GM19099 (cell line): ENCODE results near the gene UNC79.

Experiments
- POLR2A ChIP-seq: IDR thresholded peaks from 3 replicates; pipeline ENCODE4 v1.6.1; 2011; ENCODE audit warnings: low read depth; ENCODE audit not compliant: insufficient read length; ENCODE audit errors: extremely low read depth

UNC79 gene

DNA sequence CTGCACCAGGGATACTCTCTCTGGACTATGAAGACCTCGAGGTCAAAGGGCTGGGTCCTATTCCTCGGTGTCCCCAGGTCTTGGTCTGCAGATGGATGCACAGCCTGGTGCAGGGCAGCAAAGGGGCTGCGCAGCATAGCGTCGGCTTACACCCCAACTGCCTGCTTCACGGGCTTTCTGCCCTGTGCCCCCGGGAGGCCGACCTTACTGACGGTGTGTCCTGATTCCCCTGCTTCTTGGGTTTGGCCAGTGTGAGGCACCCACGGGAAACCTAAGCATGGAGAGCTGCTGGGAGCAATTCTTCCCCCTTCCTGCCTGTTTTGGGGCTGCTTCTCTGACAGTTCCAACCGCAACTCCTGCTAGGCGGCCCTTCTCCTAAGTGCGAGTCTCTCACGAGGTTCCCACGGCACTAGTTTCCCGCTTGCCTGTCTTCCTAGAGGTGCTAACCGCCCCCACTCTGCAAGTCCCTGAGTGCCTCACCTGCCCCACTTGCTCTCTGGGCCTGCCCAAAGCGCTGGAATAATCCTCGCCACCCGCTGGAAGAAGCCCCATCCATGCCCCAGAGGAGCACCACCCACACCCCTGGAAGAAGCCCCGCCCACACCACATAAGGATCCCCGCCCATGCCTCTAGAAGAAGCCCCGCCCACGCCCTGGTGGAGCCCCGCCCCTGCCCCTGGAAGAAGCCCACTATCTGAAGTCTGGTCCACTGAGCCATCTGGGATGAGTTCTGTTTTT lies 303.5 kb downstream of the UNC79 start:
- TF ChIP-seq POLR2A, result no peak

DNA sequence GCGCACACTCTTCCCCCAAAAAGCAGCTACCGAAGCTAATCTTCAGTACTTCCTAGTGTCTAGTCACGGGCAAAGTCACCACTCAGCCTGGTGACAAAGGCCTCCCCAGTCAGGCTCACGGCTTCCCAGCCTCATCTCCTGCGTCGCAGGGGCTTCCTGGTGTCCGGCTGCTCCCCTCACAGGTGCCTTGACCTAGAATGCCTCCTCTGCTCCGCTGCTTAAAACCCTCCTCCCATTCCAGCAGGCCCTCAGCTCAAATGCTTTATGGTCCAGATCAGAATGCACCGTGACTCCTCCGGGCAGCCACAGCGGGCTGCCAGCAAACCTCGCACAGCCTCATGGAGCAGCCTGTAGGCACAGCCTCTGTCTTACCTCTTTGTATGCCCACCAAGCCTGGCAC lies 304.5 kb downstream of the UNC79 start:
- TF ChIP-seq POLR2A, result no peak

DNA sequence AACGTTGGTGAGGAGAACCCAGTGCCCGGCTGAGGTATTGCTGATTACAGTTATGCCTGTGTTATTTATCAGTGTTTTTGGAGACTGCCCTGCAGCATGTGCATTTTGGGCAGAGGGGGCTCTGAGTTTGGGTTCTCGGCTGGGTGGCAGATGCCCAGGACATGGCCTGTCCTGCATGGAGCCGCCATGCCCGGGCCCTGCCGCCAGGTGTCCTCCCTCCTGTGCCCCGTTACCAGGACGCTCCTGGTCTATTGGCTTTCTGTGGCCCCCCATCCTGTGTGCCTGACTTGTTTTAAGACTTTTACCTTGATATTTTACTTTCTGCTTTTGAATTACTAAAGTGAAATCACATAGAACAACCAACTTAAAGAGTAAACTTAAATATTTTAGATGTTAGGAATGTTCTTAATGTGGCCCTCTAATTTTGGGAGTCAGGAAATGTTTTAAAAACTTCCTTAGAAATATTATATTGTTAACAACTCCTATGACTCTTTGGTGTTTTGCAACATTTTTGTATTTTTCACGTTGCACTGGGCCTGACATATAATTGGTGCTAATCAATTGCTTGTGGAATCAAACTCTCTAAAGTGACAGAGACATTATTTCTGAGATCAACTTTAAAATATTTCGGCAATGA lies 305.8 kb downstream of the UNC79 start:
- TF ChIP-seq POLR2A, result no peak

DNA sequence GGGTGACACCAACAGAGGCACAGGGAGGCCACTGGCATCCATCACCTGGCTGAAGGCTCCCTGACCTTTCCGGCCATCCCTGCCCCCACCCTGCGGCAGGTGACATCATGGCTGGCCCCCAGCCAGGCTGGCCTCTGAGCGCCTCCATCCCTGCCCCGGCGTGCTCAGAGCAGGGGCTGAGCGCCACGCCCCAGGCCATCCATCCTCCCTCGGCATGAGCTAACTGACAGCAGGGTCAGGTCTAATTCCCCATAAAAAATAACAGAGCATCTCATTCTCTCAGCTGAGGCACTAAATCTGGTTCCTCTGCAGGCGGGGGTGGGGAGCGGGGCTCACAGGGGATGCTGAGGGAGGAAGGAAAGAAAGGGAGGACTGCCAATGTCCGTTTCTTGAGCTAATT lies 306.9 kb downstream of the UNC79 start:
- TF ChIP-seq POLR2A, result no peak

DNA sequence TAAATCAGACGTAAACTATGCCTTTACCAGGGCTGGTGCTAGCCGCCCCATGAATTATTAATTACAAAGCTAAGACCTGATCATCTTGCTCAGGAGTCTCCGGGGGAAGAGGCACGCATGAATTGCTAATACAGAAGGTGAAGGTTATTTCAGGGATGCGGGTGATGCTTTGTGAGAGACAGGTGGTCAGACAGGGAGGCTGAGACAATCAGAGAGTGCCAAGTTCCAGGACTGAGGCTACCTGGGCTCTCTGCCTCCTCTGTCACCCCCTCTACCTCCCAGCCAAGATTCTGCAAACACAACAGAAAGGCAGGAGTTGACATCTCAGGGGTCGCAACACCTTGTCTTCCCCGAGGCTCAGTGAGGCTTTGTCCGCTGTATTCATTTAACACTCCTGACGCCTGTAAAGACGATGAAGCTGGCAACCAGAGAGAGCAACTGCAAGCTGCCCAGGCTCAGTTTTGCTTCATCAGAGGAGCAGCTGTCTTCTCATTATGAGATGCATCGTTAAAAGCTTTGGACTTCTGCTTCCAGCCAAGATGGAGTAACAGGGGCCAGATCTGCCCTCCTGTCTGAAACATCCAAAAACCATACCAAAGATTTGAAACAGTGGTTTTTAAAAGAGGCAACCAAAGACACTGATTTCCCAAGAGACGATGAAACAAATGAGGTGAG lies 311.0 kb downstream of the UNC79 start:
- no peak for TF ChIP-seq POLR2A

DNA sequence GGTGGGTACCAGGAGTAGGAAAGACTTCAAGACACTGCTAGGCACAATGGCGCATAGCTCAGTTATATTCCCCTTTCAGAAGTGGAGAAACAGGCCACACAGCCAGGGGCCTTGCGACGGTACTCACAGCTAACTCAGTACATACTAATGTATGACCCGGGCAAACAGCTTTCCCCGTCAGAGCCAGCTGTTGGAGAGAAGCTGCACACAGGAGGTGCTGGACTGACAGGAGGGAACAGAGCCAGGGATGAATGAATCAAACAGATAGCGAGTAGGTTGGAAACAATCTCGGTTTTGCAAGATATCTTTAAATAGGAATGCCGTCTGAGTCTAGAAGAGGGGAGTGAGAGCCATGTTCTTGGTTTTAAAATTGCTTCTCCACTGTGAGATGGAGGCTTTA lies 312.0 kb downstream of the UNC79 start:
- TF ChIP-seq POLR2A, result no peak

DNA sequence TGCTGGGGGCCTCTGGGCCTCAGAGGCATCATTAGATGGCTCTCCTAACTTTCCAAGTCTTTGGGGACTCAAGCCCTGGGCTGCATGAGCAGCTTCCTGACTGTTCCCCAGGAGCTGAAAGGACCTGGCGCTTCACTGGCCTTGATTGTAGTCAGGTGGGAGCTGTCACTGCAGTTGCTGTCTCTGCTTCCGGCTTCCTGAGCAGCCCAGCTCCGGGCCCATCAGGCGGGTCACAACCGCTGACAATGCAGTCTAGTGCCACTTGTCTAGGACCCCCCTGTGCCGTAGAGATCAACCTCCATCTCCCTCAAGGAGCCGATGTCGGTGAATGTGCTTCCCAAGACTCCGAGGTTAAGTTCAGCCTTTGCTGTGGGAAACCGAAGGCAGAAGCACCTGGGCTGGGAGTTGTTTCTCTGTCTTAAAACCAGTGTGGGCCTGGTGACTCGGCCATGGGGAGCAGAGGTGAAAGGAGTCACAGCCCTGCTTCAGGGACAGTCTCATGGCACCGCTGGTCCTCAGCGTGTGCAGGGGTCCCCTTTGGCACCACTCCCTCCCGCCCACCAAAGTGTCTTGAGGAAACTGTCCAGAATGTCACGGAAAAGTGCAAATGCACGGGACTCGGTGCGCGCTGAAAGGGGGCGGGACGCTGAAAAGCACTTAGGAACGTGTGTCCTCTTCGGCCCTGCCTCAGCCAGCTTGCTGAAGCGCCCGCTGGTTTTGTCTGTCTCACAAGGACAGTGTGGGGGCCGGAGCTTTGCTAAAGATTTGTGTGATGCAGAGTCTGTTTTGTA lies 312.7 kb downstream of the UNC79 start:
- TF ChIP-seq POLR2A, result no peak

DNA sequence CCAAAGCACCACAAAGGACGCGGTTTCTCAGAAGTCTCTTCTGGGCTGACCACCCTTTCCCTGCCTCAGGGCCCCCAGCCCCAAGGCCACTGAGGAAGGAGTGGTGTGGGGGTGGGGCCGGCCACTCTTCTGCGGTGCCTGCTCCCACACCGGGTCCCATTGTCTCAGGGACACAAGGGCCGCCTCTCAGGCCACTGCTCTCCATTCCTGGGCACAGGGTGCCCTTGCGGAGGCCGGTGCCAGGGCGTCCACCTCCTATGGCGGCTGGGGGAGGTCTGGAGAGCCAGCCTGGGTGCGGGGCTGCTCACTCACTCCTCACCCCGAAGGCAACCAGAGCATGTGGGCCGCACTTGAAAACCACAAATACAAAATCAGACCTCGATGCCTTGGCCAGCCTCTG lies 313.4 kb downstream of the UNC79 start:
- no peak for TF ChIP-seq POLR2A

DNA sequence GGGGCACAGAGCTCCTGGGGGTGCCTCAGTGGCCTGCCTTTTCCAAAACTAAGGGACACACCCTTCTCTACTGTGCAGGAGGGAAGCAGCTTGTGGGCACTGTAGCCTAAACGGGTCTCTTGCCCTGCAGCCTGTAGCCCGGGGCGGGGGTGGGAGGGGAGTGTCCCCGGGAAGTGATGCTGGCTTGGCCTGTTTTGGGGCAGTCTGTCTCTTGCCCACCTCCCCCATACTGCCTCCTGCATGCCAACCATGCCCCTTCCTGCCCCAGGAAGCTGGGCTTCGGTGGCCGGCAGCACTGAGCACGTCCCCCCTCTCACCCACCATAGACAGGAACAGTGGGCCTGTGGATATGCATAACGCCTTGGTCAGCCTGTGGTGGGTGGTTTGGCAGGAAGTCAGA lies 314.1 kb downstream of the UNC79 start:
- TF ChIP-seq POLR2A, result no peak

DNA sequence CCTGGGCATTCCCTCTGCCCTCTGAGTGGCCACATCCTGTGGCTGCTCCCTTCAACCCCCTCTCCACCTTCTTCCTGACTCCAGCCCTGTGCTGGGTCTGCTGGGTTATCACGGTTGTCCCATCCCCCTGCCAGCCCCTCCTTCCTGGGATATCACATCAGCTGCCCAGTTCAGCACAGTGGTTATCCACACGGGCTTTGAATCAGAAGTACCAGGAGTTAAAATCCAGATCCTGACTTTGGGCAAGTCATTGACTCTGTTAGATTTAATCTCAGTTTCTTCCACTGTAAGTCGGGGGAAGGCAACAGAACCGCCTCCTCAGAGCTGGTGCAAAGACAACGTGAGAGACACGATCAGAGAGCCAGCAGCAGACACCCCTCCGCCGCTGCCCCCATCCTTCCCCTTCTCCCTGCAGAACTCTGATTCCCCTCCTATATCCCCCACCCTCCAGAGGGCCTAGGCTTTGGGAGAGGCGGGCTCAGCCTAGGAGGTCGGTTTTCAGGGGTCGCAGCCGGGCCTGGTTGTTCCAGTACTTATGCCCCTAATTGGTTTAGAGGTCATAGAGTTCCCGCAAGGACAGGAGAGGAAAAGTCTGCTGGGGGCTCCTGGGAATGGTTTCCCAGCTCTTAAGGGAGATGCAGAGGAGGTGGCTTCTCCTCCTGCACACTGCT lies 315.0 kb downstream of the UNC79 start:
- no peak for TF ChIP-seq POLR2A

DNA sequence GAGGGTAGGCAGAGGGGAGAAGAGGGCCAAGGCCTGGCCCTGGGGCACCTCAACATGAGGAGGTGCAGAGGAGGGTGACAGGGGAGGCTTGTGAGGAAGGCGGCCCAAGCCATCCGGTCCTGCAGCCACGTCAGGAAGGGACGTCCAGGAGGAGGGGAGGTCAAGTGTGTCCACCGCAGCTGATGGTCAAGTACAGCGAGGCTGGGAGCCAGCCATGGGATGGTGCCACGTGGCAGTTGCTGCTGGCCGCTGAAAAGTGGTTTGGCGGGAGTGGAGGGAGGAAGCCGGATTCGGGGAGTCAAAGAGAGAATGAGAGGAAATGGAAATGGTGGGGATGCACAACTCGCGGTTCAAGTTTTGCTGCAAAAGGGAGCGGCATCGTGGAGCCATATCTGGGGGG lies 316.4 kb downstream of the UNC79 start:
- TF ChIP-seq POLR2A, result no peak

DNA sequence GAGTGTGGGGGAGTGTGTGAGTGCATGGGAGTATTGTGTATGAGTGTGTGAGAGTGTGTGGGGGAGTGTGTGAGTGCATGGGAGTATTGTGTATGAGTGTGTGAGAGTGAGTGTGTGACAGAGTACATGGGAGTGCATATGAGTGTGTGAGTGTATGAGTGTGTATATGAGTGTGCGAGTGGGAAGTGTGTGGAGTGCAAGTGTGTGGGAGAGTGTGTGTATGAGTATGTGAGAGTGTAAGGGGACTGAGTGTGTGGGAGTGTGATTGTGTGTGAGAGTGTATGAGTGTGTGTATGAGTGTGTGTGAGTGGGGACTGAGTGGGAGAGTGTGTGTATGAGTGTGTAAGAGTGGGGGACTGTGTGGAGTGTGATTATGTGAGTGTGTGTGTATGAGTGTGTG lies 316.8 kb downstream of the UNC79 start:
- no peak for TF ChIP-seq POLR2A

DNA sequence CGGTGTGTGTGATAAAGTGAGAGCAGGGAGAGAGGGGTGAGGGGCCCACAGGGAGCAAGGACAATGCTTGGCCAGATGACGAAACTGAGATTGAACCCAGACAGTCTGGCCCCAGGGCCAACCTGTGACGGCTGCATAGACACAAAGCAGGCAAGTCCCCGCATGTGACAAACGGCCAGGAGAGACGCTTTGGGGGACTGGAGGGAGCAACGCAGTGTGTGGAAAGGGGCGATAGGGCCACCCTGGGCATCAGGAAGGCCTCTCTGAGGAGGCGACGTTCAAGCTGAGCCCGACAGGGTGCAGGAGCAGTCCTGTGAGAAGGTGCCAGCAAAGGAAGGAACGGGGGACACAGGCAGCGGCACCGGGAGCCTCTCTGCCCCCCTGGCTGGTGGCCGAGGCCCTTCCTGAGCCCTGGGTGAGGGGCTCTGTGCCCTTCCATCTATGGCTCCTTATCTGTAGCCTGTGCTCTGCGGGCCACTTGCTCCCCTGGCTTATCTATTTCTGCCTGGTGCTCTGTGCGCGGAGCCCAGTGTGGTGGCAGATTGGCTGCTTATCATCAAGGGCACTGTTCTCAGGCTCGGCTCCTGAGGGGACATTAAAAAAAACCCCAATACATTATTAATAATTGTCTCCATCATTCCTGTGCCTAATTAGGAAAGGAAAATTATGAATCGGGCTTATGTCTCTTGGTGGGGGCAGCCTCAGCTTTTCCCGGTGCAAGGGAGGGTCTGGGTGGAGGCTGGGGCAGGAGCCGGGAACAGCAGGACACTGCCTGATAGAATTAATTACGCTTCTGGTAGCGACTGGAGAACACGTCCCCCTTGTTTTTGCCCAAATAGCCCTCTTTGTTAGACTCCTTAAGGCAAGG lies 317.7 kb downstream of the UNC79 start:
- TF ChIP-seq POLR2A, result no peak

DNA sequence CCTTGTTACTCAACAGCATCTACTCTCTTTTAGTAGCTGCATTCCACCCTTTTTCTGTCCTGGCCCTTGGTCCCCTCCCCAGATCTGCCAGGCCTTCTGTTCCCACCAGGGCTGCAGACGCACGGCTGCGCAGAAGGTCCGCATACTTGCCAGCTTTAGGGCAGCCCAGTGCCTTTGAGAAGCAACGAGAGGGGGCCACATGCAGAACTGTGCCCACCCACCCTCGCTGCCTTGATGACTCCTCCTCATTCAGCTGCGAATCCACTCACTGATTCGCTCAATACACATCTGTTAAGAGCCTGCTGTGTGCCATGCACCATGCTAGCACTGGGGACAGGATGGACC lies 318.3 kb downstream of the UNC79 start:
- TF ChIP-seq POLR2A, result no peak
